Measurements from ENCODE around the gene SHISA5. TPM values are rescaled to one million over a fixed set of nuclear protein-coding genes. Genes with fewer than 3 reads are reported as not detected.

SHISA5 gene
- total and polyA plus RNA-seq, 2 of the 4 experiments (the other 2 are of a cell fraction) = 82.3 to 162 TPM

DNA sequence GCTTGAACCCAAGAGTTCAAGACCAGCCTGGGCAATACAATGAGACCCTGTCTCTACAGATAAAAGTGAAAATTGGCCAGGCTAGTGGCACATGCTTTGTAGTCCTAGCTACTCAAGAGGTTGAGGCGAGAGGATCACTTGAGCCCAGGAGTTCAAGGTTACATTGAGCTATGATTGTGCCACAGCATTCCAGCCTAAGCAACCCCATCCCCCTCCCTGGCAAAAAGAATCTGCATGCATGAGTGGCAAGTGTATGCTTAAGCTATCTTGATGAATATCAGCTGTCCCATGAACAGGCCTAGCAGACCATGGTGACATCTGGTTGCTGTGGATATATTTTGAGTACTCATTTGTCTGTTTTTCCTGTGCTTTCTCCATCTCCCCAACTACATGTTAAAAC lies 52.7 kb downstream of the SHISA5 start:
- peaks cover 3% of the 10 kb centered on the region for H3K4me1 ChIP-seq (ENCODE audit: control insufficient read depth, insufficient read depth, low read length)
- no peak overlapping the region for H4K5ac ChIP-seq (ENCODE audit: low read depth, low read length)
- ChIA-PET CTCF (interaction anchor here (0.6 kb wide), 1 partner anchor 10 kb away, joined by 3 read pairs; no protein-coding TSS in a partner anchor), POLR2A (ENCODE audit: unreplicated experiment) (no interaction called here)
- no peak overlapping the region for H3K4me3 ChIP-seq (ENCODE audit: insufficient read depth, low read depth, low read length)
- no peak overlapping the region for H2BK15ac ChIP-seq (ENCODE audit: low read depth, low read length)
- H3K9ac ChIP-seq (ENCODE audit: low read depth, low read length) = no peak overlapping the region
- DNase-seq (no peak), ATAC-seq (ENCODE audit: low read depth) (no peak)
- no TSS peak for BruUV-seq (replicated peaks)
- dilution Hi-C loops (cut with HindIII; ENCODE audit: low sequenced_read_pairs, unreplicated experiment) (no loop called here), in situ Hi-C loops (cut with MboI; ENCODE audit: low sequenced_read_pairs) (no loop called here), intact Hi-C loops (cut with micrococcal nuclease) (no loop called here)
- H3K4ac ChIP-seq (ENCODE audit: low read depth, low read length) = no peak overlapping the region
- H4K20me1 ChIP-seq (ENCODE audit: insufficient read depth, low read length) = no peaks in the 10 kb centered on the region
- no peak overlapping the region for H3K23ac ChIP-seq (ENCODE audit: low read depth, low read length)
- no peak overlapping the region for H3K14ac ChIP-seq (replicated peaks; ENCODE audit: low read depth, low read length)
- no peak overlapping the region for H2BK20ac ChIP-seq (ENCODE audit: low read depth, low read length)
- TF ChIP-seq, protein P1, sequence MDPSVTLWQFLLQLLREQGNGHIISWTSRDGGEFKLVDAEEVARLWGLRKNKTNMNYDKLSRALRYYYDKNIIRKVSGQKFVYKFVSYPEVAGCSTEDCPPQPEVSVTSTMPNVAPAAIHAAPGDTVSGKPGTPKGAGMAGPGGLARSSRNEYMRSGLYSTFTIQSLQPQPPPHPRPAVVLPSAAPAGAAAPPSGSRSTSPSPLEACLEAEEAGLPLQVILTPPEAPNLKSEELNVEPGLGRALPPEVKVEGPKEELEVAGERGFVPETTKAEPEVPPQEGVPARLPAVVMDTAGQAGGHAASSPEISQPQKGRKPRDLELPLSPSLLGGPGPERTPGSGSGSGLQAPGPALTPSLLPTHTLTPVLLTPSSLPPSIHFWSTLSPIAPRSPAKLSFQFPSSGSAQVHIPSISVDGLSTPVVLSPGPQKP (IDR thresholded peaks at IDR 0.05; ENCODE audit: borderline replicate concordance, low read depth, low read length) = no peak
- TF ChIP-seq RAD21 (IDR thresholded peaks at IDR 0.05; ENCODE audit: low read length) = no peak
- H4K91ac ChIP-seq (ENCODE audit: insufficient read depth, low read depth, low read length) = no peak overlapping the region
- H2AFZ ChIP-seq (replicated peaks; ENCODE audit: low read length, poor library complexity) = no peak overlapping the region
- H3K9me3 ChIP-seq (ENCODE audit: control insufficient read depth, insufficient read depth, low read length) = no peaks in the 10 kb centered on the region
- H3K27me3 ChIP-seq (ENCODE audit: control insufficient read depth, insufficient read depth, low read length) = no peaks in the 10 kb centered on the region
- no CpG with 5 or more reads among the region's 1 CpG for WGBS, 2 experiments (ENCODE audit: extremely low coverage in 2 of 2, insufficient read length in 1 of 2)
- no peak overlapping the region for H2AK5ac ChIP-seq (ENCODE audit: low read depth, low read length)
- peaks cover 15% of the 10 kb centered on the region for H3K36me3 ChIP-seq (ENCODE audit: control insufficient read depth, insufficient read depth, low read length)
- H2BK5ac ChIP-seq (ENCODE audit: low read depth, low read length, poor library complexity, severe bottlenecking) = no peak overlapping the region
- H3K4me2 ChIP-seq (ENCODE audit: low read depth, low read length) = no peak overlapping the region
- H2AK9ac ChIP-seq (replicated peaks; ENCODE audit: low read depth, low read length, poor library complexity) = no peak overlapping the region
- no peak overlapping the region for H3K56ac ChIP-seq (ENCODE audit: extremely low read depth, insufficient read depth, low read length)
- peaks cover 8% of the 10 kb centered on the region for H3K9me1 ChIP-seq (ENCODE audit: insufficient read depth, low read length)
- no peak overlapping the region for H2BK120ac ChIP-seq (ENCODE audit: low read depth, low read length)
- H4K8ac ChIP-seq (ENCODE audit: low read depth in 2 of 2, low read length in 2 of 2) = no peak overlapping the region
- H3K18ac ChIP-seq (ENCODE audit: low read depth, low read length) = no peak overlapping the region
- no peak overlapping the region for H3K27ac ChIP-seq (ENCODE audit: insufficient read depth, low read length)
- H3K79me1 ChIP-seq (ENCODE audit: low read depth in 1 of 2, low read length in 2 of 2) = peaks cover 17 to 22% of the 10 kb centered on the region in 2 experiments
